K562 (cell line): ENCODE data around the gene ARID3A. TPM values are rescaled to one million over a fixed set of nuclear protein-coding genes. Genes with fewer than 3 reads are reported as not detected.
A peak's percentile ranks its signal among the peaks of the same experiment; 100 is the strongest.

Source experiments
- ATAC-seq: fragments of 200-7000 bp; cut with Tn5 transposase; 3 replicates; pipeline ENCODE4 v1.9.1; 2020; ENCODE audit warnings: moderate library complexity
- BruUV-seq: library from RNA; stranded (reverse); fragments of 400-500 nt; replicated peaks from 2 replicates; lab custom pipeline; 2021; lab: Mats Ljungman, UMichigan
- CTCF ChIA-PET: fragments of 300-600 bp; formaldehyde crosslinking; extraction: SDS; loops from one replicate; lab custom pipeline; 2021; ENCODE audit warnings: low intra/inter-chr PET ratio; lab: Yijun Ruan, JAX
- POLR2A ChIA-PET: fragments of 300-600, 350-650 bp; sonication (Branson Sonifier 250); formaldehyde crosslinking; extraction: SDS; loops from one replicate; lab custom pipeline; 2021; ENCODE audit warnings: antibody characterized with exemption, inconsistent platforms; lab: Yijun Ruan, JAX
- DNase-seq, 4 experiments: peaks; one replicate each; pipeline versions ENCODE4 v3.0.0 to v3.0.0-alpha.2; 2011 to 2018; ENCODE audit warnings: low spot score in 3 of 4, mixed read lengths in 3 of 4; ENCODE audit errors: extremely low read depth in 1 of 4
- FAIRE-seq: peaks from 2 replicates; lab custom pipeline; 2011; peaks lifted over from hg19 to GRCh38; lab: Jason Lieb, UNC
- H2AFZ ChIP-seq: 2 replicates; pipeline ENCODE4 v1.6.0; 2011; ENCODE audit warnings: low read depth, low read length, control low read depth, inconsistent platforms
- H3K27ac ChIP-seq: fragments of 200-600 bp; 3 replicates; pipeline ENCODE4 v1.8.0; 2011; ENCODE audit warnings: low read depth, mild to moderate bottlenecking, control low read depth, inconsistent platforms, low read length, moderate library complexity, mixed read lengths; ENCODE audit errors: extremely low read depth
- H3K27me3 ChIP-seq, 2 experiments: fragments of 300-600 bp in 1 of 2; 2 replicates in 1 of 2; 3 replicates in 1 of 2; pipeline versions ENCODE4 v1.6.0 to v1.8.0; 2011; ENCODE audit warnings: inconsistent platforms in 2 of 2, low read length in 2 of 2, mild to moderate bottlenecking in 1 of 2, mixed read lengths in 1 of 2, moderate library complexity in 1 of 2; ENCODE audit not compliant: control insufficient read depth in 2 of 2, insufficient read depth in 2 of 2
- H3K36me3 ChIP-seq: fragments of 300-600 bp; 3 replicates; pipeline ENCODE4 v1.8.0; 2011; ENCODE audit warnings: mild to moderate bottlenecking, low read length, inconsistent platforms; ENCODE audit not compliant: control insufficient read depth, insufficient read depth
- H3K4me1 ChIP-seq, 2 experiments: fragments of 200-600 bp in 1 of 2; replicated peaks in 1 of 2; 2 replicates in 1 of 2; 3 replicates in 1 of 2; pipeline versions ENCODE4 v1.5.1 to v1.8.0; 2011; ENCODE audit warnings: inconsistent platforms in 2 of 2, low read length in 2 of 2, mild to moderate bottlenecking in 1 of 2, mixed read lengths in 1 of 2, moderate library complexity in 1 of 2; ENCODE audit not compliant: control insufficient read depth in 2 of 2, insufficient read depth in 2 of 2
- H3K4me2 ChIP-seq: 2 replicates; pipeline ENCODE4 v1.6.1; 2011; ENCODE audit warnings: low read length, control low read depth, inconsistent platforms, mixed read lengths; ENCODE audit not compliant: insufficient read depth
- H3K4me3 ChIP-seq: fragments of 200-600 bp; sonication (generic), shearing (Covaris generic); 2 replicates; pipeline ENCODE4 v1.5.1; 2016; ENCODE audit warnings: control low read depth, inconsistent platforms
- H3K79me2 ChIP-seq: fragments of 200-600 bp; 3 replicates; pipeline ENCODE4 v1.8.0; 2011; ENCODE audit warnings: low read length, inconsistent platforms; ENCODE audit not compliant: control insufficient read depth, insufficient read depth
- H3K9ac ChIP-seq, 2 experiments: 2 replicates each; pipeline versions ENCODE4 v1.6.0 to v1.6.1; 2011; ENCODE audit warnings: low read depth in 2 of 2, low read length in 2 of 2, control low read depth in 1 of 2, inconsistent platforms in 1 of 2, mild to moderate bottlenecking in 1 of 2, mixed read lengths in 1 of 2; ENCODE audit not compliant: insufficient read depth in 1 of 2
- H3K9me1 ChIP-seq: one replicate; pipeline ENCODE4 v1.6.0; 2011; ENCODE audit warnings: inconsistent platforms, mild to moderate bottlenecking, low read length, moderate library complexity; ENCODE audit not compliant: control insufficient read depth, insufficient read depth
- H3K9me3 ChIP-seq: replicated peaks from 2 replicates; pipeline ENCODE4 v1.5.1; 2011; ENCODE audit warnings: low read depth, low read length, inconsistent platforms; ENCODE audit not compliant: control insufficient read depth, insufficient read depth
- H4K20me1 ChIP-seq: replicated peaks from 2 replicates; pipeline ENCODE4 v1.6.1; 2011; ENCODE audit warnings: low read length, inconsistent platforms, mixed read lengths; ENCODE audit not compliant: control insufficient read depth, insufficient read depth
- BHLHE40 ChIP-seq: IDR thresholded peaks from 2 replicates; pipeline ENCODE4 v1.6.1; 2011; ENCODE audit warnings: low read length, improper control_type of control experiment
- CTCF ChIP-seq, 3 experiments: IDR thresholded peaks in 2 of 3; conservative IDR thresholded peaks in 1 of 3; 2 replicates each; pipeline ENCODE4 v1.5.1; 2011 to 2012; ENCODE audit warnings: low read length in 3 of 3, mild to moderate bottlenecking in 3 of 3, control low read depth in 2 of 3, improper control_type of control experiment in 1 of 3, inconsistent platforms in 1 of 3, low read depth in 1 of 3, mixed read lengths in 1 of 3, moderate library complexity in 1 of 3; ENCODE audit not compliant: insufficient read depth in 2 of 3
- DMBX1 ChIP-seq: fragments of 250-450 bp; sonication (Bioruptor Pico); IDR thresholded peaks from 2 replicates; pipeline ENCODE4 v1.8.0; 2022; ENCODE audit warnings: inconsistent platforms, mild to moderate bottlenecking, moderate library complexity, borderline replicate concordance
- HMBOX1 ChIP-seq: sonication (generic); IDR thresholded peaks from 2 replicates; pipeline ENCODE4 v1.6.1; 2016
- MIER1 ChIP-seq: fragments of 450-650 bp; IDR thresholded peaks from 2 replicates; pipeline ENCODE4 v1.6.1; 2016; ENCODE audit warnings: antibody characterized with exemption, mild to moderate bottlenecking, low read depth
- NFE2 ChIP-seq: IDR thresholded peaks from 2 replicates; pipeline ENCODE4 v1.6.1; 2014; ENCODE audit warnings: antibody characterized with exemption, low read depth
- POLR2A ChIP-seq: fragments of 450-650 bp; conservative IDR thresholded peaks from 2 replicates; pipeline ENCODE4 v1.6.1; 2016
- RFX7 ChIP-seq: fragments of 250-450 bp; sonication (Bioruptor Pico); IDR thresholded peaks from 2 replicates; pipeline ENCODE4 v1.5.1; 2021; ENCODE audit warnings: mild to moderate bottlenecking
- TBP ChIP-seq: optimal IDR thresholded peaks from 2 replicates; pipeline ENCODE3; 2011; ENCODE audit warnings: low read depth, low read length, improper control_type of control experiment
- TGIF2 ChIP-seq: sonication (generic); formaldehyde crosslinking; IDR thresholded peaks from 2 replicates; pipeline ENCODE4 v1.8.1; 2022; ENCODE audit warnings: mild to moderate bottlenecking, missing genetic modification reagents, moderate library complexity
- ZFP36 ChIP-seq: fragments of 150-350 bp; IDR thresholded peaks from 2 replicates; pipeline ENCODE4 v1.6.1; 2018; ENCODE audit warnings: low read length, low read depth; ENCODE audit not compliant: partially characterized antibody
- ZNF274 ChIP-seq: IDR thresholded peaks from 2 replicates; pipeline ENCODE4 v1.6.1; 2011; ENCODE audit warnings: low read depth, mild to moderate bottlenecking, low read length, moderate library complexity, borderline replicate concordance
- WGBS: fragments of 100-300 bp; shearing (Covaris generic); methylation state at CpG from one replicate; pipeline ENCODE4 v1.1.6; 2016; ENCODE audit warnings: low coverage, mixed read lengths; ENCODE audit not compliant: insufficient coverage; ENCODE audit errors: missing lambda C conversion rate; 5-methylcytosine and 5-hydroxymethylcytosine counted together
- in situ Hi-C: fragments of 300-500 bp; cut with MboI; formaldehyde crosslinking; loops from 4 replicates; pipeline ENCODE4 v1.15.0; 2018; ENCODE audit warnings: inconsistent platforms, mixed read lengths
- intact Hi-C: fragments of 100-400 bp; cut with micrococcal nuclease; formaldehyde crosslinking; loops from 2 replicates; pipeline ENCODE4 v1.14.2; 2022
- polyA plus RNA-seq, 8 experiments: library from polyadenylated mRNA; depleted of rRNA in 4 of 8; stranded (reverse) in 5 of 8; unstranded in 3 of 8; fragments of >200 nt; fragmentation: Nextera tagmentation in 2 of 8; fragmentation: Illumina TruSeq in 1 of 8; extraction: Ambion mirVana in 2 of 8; extraction: Trizol in 1 of 8; gene quantifications; 2 replicates each; pipeline versions ENCODE4 v1.2.1 to v1.2.3, GENCODE V29; 2011 to 2014; ENCODE audit warnings: inconsistent platforms in 1 of 8, missing spikeins in 1 of 8
- total RNA-seq, 7 experiments: library from RNA; depleted of rRNA in 6 of 7; stranded (reverse); fragments of >200 nt in 6 of 7; fragmentation: Illumina TruSeq in 2 of 7; extraction: Trizol in 2 of 7; gene quantifications; 2 replicates each; pipeline versions ENCODE4 v1.2.1 to v1.2.3, GENCODE V29; 2011 to 2021; ENCODE audit warnings: low replicate concordance in 1 of 7
- TF ChIP-seq, protein P1 (sequence below): fragments of 450-650 bp; IDR thresholded peaks from 2 replicates; pipeline ENCODE4 v1.6.1; 2018; ENCODE audit warnings: mild to moderate bottlenecking, low read depth; ENCODE audit not compliant: partially characterized antibody
- TF ChIP-seq, protein P2 (sequence below): sonication (generic); formaldehyde crosslinking; IDR thresholded peaks from 2 replicates; pipeline ENCODE4 v1.8.1; 2023; ENCODE audit warnings: mild to moderate bottlenecking, missing genetic modification reagents

The ARID3A gene
- total and polyA plus RNA-seq, 9 of the 15 experiments (the other 6 are each of a cell fraction or from before 2014, with no cell fraction given): 1.4 to 118 (median 31.2) TPM

- in situ Hi-C loops: no loop called here
- no peak for TF ChIP-seq TGIF2 (CRISPR knock-in tag)
- no peak for TF ChIP-seq ZNF274
- TF ChIP-seq, protein P1, sequence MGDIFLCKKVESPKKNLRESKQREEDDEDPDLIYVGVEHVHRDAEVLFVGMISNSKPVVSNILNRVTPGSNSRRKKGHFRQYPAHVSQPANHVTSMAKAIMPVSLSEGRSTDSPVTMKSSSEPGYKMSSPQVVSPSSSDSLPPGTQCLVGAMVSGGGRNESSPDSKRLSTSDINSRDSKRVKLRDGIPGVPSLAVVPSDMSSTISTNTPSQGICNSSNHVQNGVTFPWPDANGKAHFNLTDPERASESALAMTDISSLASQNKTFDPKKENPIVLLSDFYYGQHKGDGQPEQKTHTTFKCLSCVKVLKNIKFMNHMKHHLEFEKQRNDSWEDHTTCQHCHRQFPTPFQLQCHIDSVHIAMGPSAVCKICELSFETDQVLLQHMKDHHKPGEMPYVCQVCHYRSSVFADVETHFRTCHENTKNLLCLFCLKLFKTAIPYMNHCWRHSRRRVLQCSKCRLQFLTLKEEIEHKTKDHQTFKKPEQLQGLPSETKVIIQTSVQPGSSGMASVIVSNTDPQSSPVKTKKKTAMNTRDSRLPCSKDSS: no peak
- TF ChIP-seq DMBX1 (CRISPR knock-in tag): no peak
- peak; percentile 99 for TF ChIP-seq MIER1
- no peak for TF ChIP-seq ZFP36
- TF ChIP-seq CTCF (IDR thresholded peaks at IDR 0.05 in 2 of 3, conservative IDR thresholded peaks at IDR 0.05 in 1 of 3; ENCODE audit: insufficient read depth in 2 of 3, low read depth in 1 of 3, low read length in 3 of 3): no peak
- no peak for TF ChIP-seq NFE2
- no peak for TF ChIP-seq RFX7 (CRISPR knock-in tag)
- TF ChIP-seq BHLHE40: no peak
- no peak for TF ChIP-seq POLR2A
- TF ChIP-seq, protein P2, sequence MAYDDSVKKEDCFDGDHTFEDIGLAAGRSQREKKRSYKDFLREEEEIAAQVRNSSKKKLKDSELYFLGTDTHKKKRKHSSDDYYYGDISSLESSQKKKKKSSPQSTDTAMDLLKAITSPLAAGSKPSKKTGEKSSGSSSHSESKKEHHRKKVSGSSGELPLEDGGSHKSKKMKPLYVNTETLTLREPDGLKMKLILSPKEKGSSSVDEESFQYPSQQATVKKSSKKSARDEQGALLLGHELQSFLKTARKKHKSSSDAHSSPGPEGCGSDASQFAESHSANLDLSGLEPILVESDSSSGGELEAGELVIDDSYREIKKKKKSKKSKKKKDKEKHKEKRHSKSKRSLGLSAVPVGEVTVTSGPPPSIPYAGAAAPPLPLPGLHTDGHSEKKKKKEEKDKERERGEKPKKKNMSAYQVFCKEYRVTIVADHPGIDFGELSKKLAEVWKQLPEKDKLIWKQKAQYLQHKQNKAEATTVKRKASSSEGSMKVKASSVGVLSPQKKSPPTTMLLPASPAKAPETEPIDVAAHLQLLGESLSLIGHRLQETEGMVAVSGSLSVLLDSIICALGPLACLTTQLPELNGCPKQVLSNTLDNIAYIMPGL (CRISPR knock-in tag): no peak
- TF ChIP-seq HMBOX1: no peak
- TF ChIP-seq TBP: no peak
Observed at GRCh38 chr19:956766-957440, 31.1 kb downstream of the ARID3A start.

More at GRCh38 chr19:956766-957440, 31.1 kb downstream of the ARID3A start:
- FAIRE-seq: no peak
- BruUV-seq: no TSS peak
- Histone ChIP-seq H3K9me3 (no peaks in the 10 kb centered on the region), H3K9ac (peak overlapping the region in 1 of 2 experiments; percentile 57; a peak in 1 of 4 replicates), H3K9me1 (no peaks in the 10 kb centered on the region), H3K27me3 (no peaks in the 10 kb centered on the region), H3K79me2 (peaks cover 79% of the 10 kb centered on the region), H3K27ac (no peak overlapping the region; the same call in 2 of the 3 replicates), H3K4me3 (no peak overlapping the region), H4K20me1 (no peaks in the 10 kb centered on the region), H2AFZ (no peak overlapping the region), H3K4me1 (peaks cover 71 to 97% of the 10 kb centered on the region in 2 experiments), H3K36me3 (peaks cover 37% of the 10 kb centered on the region; the same call in 1 of the 3 replicates), H3K4me2 (no peak overlapping the region)
- WGBS: 61% methylated on average over 11 of the region's 27 CpGs
- ATAC-seq: no peak
- CTCF ChIA-PET: no interaction called here
- no peak for DNase-seq
- intact Hi-C loops: no loop called here
- POLR2A ChIA-PET: interaction anchor here (0.6 to 1.1 kb wide), 3 partner anchors 64 to 312 kb away, joined by 3 to 4 read pairs (median 3); partner anchors contain the start of genes CIRBP and RNU6-2
